GM19239 (cell line): ENCODE results near the gene NXN.

Experiments used
- DNase-seq: peaks from one replicate; pipeline ENCODE4 v3.0.0; 2011; ENCODE audit warnings: low spot score; ENCODE audit not compliant: insufficient read length
- FAIRE-seq: peaks from 2 replicates; lab custom pipeline; 2011; peaks lifted over from hg19 to GRCh38; lab: Jason Lieb, UNC

The NXN gene

DNA sequence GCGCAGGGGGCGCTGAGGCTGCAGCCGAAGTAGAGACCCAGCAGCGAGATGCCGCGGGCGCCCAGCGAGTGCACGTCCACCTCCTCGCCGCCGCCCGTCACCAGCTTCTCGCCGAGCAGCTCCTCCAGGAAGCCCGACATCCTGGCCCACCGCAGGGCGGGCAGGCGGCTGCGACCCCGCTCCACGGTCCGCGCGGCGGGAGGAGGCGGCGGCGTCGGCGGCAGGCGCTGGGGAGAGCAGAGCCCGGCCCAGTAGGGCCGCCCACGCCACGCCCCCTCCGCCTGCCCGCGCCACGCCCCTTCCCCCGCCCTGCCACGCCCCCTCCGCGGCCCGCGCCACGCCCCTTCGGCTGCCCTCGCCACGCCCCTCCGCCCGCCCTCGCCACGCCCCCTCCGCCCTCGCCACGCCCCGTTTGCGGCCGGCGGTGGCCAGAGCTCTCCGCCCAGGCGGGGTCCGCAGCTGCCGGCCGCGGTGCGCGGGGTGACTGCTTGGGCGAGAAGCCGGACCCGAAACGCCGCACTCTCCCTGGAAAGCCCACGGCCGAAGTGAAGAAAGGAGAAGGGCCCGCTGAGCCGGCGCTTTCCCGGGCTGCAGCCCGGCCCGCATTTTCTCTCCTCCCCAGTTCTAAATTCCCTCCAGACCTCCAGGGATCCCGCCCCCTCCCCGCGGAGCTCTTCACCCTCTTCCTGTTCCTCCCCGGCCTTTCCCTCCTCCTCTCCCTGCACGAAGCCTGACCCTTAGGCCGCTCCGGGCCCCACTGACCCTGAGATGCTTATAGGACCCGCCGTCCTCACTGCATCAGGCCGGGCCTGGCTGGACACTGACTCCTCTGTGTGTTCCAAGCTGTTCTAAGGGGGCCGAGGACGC, at the start of gene NXN:
Gene NXN (minus strand): TSS at position 238 of the 867 bp plus-strand sequence.
- DNase-seq = peak; percentile 96
- FAIRE-seq = peak; percentile 74

- no peak for FAIRE-seq
- DNase-seq = no peak
Observed at GRCh38 chr17:1027044-1027443, 47.5 kb upstream of the NXN start.

DNA sequence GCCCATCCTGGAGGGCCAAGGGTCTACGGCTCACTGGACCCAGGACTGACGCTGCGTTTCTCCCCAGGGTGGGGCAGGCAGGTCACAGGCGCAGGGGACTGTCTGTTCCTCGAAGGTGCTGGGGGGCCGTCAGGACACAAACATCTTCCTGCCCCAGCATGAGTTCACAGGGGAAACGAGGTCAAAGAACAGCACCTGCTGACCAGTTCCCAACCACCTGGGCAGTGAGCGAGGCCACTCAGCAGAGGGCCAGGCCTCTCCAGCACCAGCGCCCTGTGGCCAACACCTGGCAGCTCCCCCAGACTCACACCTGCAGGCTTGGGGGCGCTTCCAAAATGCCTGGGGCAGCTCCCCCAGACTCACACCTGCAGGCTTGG, 47.0 kb upstream of the NXN start:
- no peak for FAIRE-seq
- DNase-seq = no peak

DNA sequence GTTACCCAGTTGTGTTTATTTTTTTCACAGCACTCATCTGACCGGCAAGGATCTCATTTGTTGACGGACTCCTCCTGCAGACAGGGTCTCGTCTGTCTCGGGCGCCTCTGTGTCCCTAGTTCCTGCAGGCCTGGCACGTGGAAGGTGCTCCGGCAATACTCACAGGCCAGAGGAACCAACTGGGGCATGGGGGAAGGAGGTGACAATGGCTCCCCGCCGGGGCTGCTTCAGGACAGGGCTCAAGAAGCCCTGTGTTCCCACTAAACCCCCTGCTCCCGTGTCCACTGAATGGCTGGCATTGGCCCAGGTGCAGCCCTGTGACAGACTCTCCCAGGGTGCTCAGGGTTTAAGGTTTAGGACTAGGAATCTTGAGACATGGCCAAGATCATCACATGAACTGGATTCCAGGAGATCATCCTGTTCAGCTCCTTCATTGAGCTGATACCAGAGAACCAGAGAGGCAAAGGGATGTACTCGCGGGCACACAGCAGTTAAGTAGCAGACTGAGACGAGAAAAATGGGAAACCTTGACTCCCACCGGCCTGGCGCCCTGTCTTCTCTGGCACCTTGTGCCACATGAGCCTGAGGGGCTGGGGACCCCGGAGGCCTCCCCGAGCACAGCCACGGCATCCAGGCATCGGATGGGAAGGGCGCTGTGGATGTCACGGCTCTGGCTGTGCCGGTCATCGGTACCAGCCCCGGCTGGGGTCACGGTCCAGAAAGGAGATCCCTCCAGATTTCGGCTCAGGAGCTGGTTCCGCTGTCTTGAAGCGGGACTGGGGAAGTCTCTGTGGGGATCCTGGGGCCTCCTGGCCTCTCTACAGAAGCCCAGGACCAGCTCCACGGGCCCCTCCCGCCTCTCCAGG, 46.4 kb upstream of the NXN start:
- FAIRE-seq = no peak
- DNase-seq = no peak

- FAIRE-seq = no peak
- DNase-seq = no peak
Observed at GRCh38 chr17:1024076-1024475, 44.5 kb upstream of the NXN start.

GRCh38 chr17:1022278-1023024, 42.9 kb upstream of the NXN start:
- FAIRE-seq = no peak

GRCh38 chr17:1021147-1021546, 41.6 kb upstream of the NXN start:
- FAIRE-seq (no peak), DNase-seq (no peak)

More at GRCh38 chr17:1022278-1023024, 42.9 kb upstream of the NXN start:
- no peak for DNase-seq

DNA sequence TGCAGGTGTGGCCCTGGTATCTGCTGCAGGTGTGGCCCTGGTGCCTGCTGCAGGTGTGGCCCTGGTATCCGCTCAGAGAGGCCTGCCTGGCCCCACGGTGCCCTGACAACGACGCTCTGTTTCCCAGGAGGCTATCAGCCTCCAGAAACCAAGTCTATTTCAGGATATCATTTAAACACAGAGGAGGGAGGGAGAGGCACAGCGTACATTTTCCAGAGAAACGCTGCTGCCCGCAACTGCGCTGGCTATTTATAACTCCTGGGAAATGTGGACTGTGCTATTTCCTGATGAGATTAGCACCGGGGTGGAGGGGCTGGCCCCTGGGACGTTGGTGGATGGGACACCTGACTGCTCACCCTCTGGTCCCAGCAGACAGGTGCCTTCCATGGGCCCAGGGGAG, 39.9 kb upstream of the NXN start:
- FAIRE-seq (no peak), DNase-seq (no peak)

- FAIRE-seq = no peak
- DNase-seq = no peak
Observed at GRCh38 chr17:1018547-1018946, 39.0 kb upstream of the NXN start.

GRCh38 chr17:1013729-1014090, 34.1 kb upstream of the NXN start:
- no peak for FAIRE-seq
- DNase-seq = no peak

GRCh38 chr17:1012823-1013728, 33.5 kb upstream of the NXN start:
- no peak for FAIRE-seq
- no peak for DNase-seq

GRCh38 chr17:1011760-1012735, 32.5 kb upstream of the NXN start:
- FAIRE-seq (no peak), DNase-seq (no peak)

DNA sequence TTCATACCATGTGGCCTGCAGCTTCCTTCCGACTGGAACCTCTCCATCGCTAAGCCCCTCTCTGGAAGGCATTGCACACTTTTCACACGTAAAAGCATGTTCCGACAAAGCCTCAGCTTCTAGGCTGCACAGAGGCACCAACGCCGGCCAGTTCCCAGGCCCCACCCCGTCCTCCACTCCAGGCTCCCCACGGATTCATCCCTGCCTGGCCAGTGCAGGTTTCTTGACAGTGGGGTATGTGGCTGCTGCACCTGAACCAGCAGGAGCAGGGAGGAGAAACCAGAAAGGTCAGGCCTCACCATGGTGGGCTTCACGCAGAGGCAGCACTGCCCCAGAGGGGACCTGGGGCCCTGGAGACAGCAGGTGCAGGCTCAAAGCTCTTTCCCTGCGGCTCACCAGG, 31.6 kb upstream of the NXN start:
- DNase-seq (no peak), FAIRE-seq (no peak)

GRCh38 chr17:1010586-1010985, 31.0 kb upstream of the NXN start:
- no peak for FAIRE-seq

GRCh38 chr17:1010086-1010450, 30.5 kb upstream of the NXN start:
- DNase-seq (no peak), FAIRE-seq (no peak)

More at GRCh38 chr17:1010586-1010985, 31.0 kb upstream of the NXN start:
- DNase-seq = no peak

- FAIRE-seq (no peak), DNase-seq (no peak)
Observed at GRCh38 chr17:1009229-1010085, 29.9 kb upstream of the NXN start.

- no peak for FAIRE-seq
- no peak for DNase-seq
Observed at GRCh38 chr17:1008008-1008761, 28.6 kb upstream of the NXN start.
